ENCODE data around the gene C7orf25. TPM values are rescaled to one million over a fixed set of nuclear protein-coding genes. Genes with fewer than 3 reads are reported as not detected.

The C7orf25 gene
- polyA plus RNA-seq, 2 of the 4 experiments (the other 2 are of a cell fraction) = 3.0 to 3.7 TPM

- TF ChIP-seq MAX (IDR thresholded peaks at IDR 0.05) (no peak), ATOH8 (CRISPR knock-in tag; IDR thresholded peaks at IDR 0.05; ENCODE audit: low read depth) (no peak), CTCF (IDR thresholded peaks at IDR 0.05) (peak; percentile 94), SMC3 (IDR thresholded peaks at IDR 0.05) (peak; percentile 90), RAD21 (conservative IDR thresholded peaks at IDR 0.05 in 1 of 2, IDR thresholded peaks at IDR 0.05 in 1 of 2) (peak; percentile 89 to 91)
- CTCF ChIA-PET = interaction anchor here (0.6 to 4.6 kb wide), 86 partner anchors 9 to 907 kb away, joined by 3 to 53 read pairs (median 4); partner anchors contain the start of genes C7orf25, HECW1, MRPL32 and PSMA2
Measured at GRCh38 chr7:42940985-42941847, 29.3 kb upstream of the C7orf25 start.

GRCh38 chr7:42939457-42940240, 27.8 kb upstream of the C7orf25 start:
- ChIA-PET POLR2A (no interaction called here), CTCF (interaction anchor here (2.3 to 4.6 kb wide), 2 partner anchors 8 to 169 kb away, joined by 8 to 53 read pairs; partner anchors contain the start of genes MRPL32 and PSMA2)
- H3K4me1 ChIP-seq = no peaks in the 10 kb centered on the region
- H3K4me2 ChIP-seq = no peak overlapping the region
- ATAC-seq = no peak
- H3K27ac ChIP-seq = no peak overlapping the region
- DNase-seq (ENCODE audit: low read depth in 1 of 2, low spot score in 1 of 2) = no peak
- H3K4me3 ChIP-seq = no peak overlapping the region
- TF ChIP-seq CEBPB (IDR thresholded peaks at IDR 0.05) (no peak), ZSCAN20 (CRISPR knock-in tag; IDR thresholded peaks at IDR 0.05) (no peak), NPAS2 (CRISPR knock-in tag; IDR thresholded peaks at IDR 0.05; ENCODE audit: borderline replicate concordance) (no peak), FOSL2 (IDR thresholded peaks at IDR 0.05) (no peak), FOSL2 (CRISPR knock-in tag; IDR thresholded peaks at IDR 0.05) (no peak), HOXA7 (CRISPR knock-in tag; IDR thresholded peaks at IDR 0.05) (no peak)
- WGBS (ENCODE audit: missing lambda C conversion rate) = 74% methylated on average over 4 of the region's 4 CpGs
- no peaks in the 10 kb centered on the region for H3K9me3 ChIP-seq
- peak; percentile 23 for FAIRE-seq

More at GRCh38 chr7:42940985-42941847, 29.3 kb upstream of the C7orf25 start:
- no peak overlapping the region for H3K4me3 ChIP-seq
- no peaks in the 10 kb centered on the region for H3K4me1 ChIP-seq
- no peaks in the 10 kb centered on the region for H3K9me3 ChIP-seq
- WGBS (ENCODE audit: missing lambda C conversion rate) = 55% methylated on average over 13 of the region's 13 CpGs
- DNase-seq (ENCODE audit: low read depth in 1 of 2, low spot score in 1 of 2) (peak; percentile 69 to 70), ATAC-seq (peak; percentile 88 to 93), FAIRE-seq (peak; percentile 63)
- H3K27ac ChIP-seq = no peak overlapping the region
- H3K4me2 ChIP-seq = no peak overlapping the region
- POLR2A ChIA-PET = interaction anchor here (0.6 to 0.7 kb wide), 2 partner anchors 308 to 353 kb away, joined by 3 read pairs; no protein-coding TSS in a partner anchor

GRCh38 chr7:42935861-42936260, 24.0 kb upstream of the C7orf25 start:
- CTCF ChIA-PET = interaction anchor here (1.4 to 2.0 kb wide), 4 partner anchors 9 to 903 kb away, joined by 4 to 7 read pairs (median 5); no protein-coding TSS in a partner anchor
- Histone ChIP-seq H3K9me3 (no peaks in the 10 kb centered on the region), H3K4me2 (no peak overlapping the region), H3K4me1 (peaks cover 5% of the 10 kb centered on the region; the same call in 2 of the 3 replicates), H3K4me3 (no peak overlapping the region), H3K27ac (no peak overlapping the region)
- POLR2A ChIA-PET = no interaction called here
- DNase-seq (ENCODE audit: low read depth in 1 of 2, low spot score in 1 of 2) (no peak), ATAC-seq (no peak), FAIRE-seq (no peak)
- TF ChIP-seq CHD2 (IDR thresholded peaks at IDR 0.05; ENCODE audit: low read length, partially characterized antibody) = no peak
- no peak for TF ChIP-seq TP53 (CRISPR knock-in tag; IDR thresholded peaks at IDR 0.05)
- no peak for TF ChIP-seq POLR2AphosphoS2 (conservative IDR thresholded peaks at IDR 0.05; ENCODE audit: low read length)
- TF ChIP-seq SMC3 (IDR thresholded peaks at IDR 0.05) = no peak
- no peak for TF ChIP-seq RARB (CRISPR knock-in tag; IDR thresholded peaks at IDR 0.05)
- no peak for TF ChIP-seq CEBPB (IDR thresholded peaks at IDR 0.05)
- no peak for TF ChIP-seq MAX (IDR thresholded peaks at IDR 0.05)
- no peak for TF ChIP-seq HOXB13 (CRISPR knock-in tag; IDR thresholded peaks at IDR 0.05; ENCODE audit: low read depth)
- no peak for TF ChIP-seq MAFK (IDR thresholded peaks at IDR 0.05; ENCODE audit: partially characterized antibody)
- TF ChIP-seq ZNF302 (CRISPR knock-in tag; IDR thresholded peaks at IDR 0.05) = no peak
- no peak for TF ChIP-seq ZC3H11A (IDR thresholded peaks at IDR 0.05)
- no peak for TF ChIP-seq CHD4 (IDR thresholded peaks at IDR 0.05; ENCODE audit: borderline replicate concordance)
- TF ChIP-seq ZSCAN20 (CRISPR knock-in tag; IDR thresholded peaks at IDR 0.05) = no peak
- no peak for TF ChIP-seq EHMT2 (IDR thresholded peaks at IDR 0.05; ENCODE audit: low read depth)
- TF ChIP-seq RFX5 (IDR thresholded peaks at IDR 0.05) = no peak
- TF ChIP-seq GATA3 (IDR thresholded peaks at IDR 0.05; ENCODE audit: borderline replicate concordance) = no peak
- no peak for TF ChIP-seq EHF (CRISPR knock-in tag; IDR thresholded peaks at IDR 0.05)
- TF ChIP-seq HOXB5 (CRISPR knock-in tag; IDR thresholded peaks at IDR 0.05) = no peak
- 93% methylated on average over 5 of the region's 5 CpGs for WGBS (ENCODE audit: missing lambda C conversion rate)
